Colon (tissue), 2 donors: ENCODE data around the gene SDK2.
"Not testable (repeated sequence)": the region's sequence is repeated elsewhere in the genome, so short reads cannot be mapped to it uniquely, and the experiment has no call there.

ENCODE experiments used
- FAIRE-seq: peaks from 2 replicates; lab custom pipeline; 2012; peaks lifted over from hg19 to GRCh38; lab: Jason Lieb, UNC
- donor health status: control.
- donor health status: control.

Gene SDK2

GRCh38 chr17:73391331-73392265 is 252.6 kb downstream of the SDK2 start:
- no peak for FAIRE-seq

DNA sequence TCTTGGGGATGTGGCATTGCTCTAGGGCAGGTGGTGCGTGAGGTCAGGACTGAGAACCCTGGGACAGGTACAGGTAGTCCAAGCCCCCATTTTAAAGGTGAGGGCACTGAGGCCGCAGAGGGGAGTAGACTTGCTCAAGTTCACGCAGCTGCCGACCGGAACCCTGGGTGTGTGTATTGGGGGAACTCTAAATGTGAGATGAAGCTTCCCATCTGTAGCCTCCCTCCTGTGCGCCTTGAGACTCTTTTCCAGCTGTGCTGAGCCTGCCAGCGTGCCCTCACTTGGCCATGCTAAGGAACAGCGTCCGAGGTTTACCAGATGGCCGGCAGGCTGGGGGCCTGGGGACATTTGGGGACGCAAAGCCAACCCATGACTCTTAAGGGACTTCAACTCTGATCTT is 253.4 kb downstream of the SDK2 start:
- FAIRE-seq, result no peak

DNA sequence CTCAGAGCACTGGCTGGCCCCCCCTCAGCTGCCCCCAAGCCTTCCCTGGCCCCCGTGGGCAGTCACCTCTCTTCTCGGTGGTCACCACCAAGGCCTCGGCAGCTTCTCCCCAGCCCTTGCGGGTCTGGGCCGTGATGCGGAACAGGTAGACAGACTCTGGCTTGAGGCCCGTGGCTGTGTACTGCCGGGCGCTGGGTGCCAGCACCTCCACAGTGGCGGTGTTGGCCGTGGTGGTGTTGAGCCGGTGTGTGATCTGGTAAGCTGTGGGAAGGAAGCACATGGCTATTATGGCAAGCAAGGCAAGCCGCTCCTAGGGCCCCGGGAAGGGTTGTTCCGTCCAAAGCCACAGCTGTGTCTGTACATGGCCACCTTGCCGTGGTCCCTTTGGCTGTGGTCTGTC is 254.0 kb downstream of the SDK2 start:
- no peak for FAIRE-seq

- FAIRE-seq, result no peak
These were observed 254.8 kb downstream of the SDK2 start for GRCh38 chr17:73389411-73389810.

- no peak for FAIRE-seq
These were observed 255.7 kb downstream of the SDK2 start for GRCh38 chr17:73388578-73388905.

- no peak for FAIRE-seq
These were observed 256.3 kb downstream of the SDK2 start for GRCh38 chr17:73387746-73388577.

DNA sequence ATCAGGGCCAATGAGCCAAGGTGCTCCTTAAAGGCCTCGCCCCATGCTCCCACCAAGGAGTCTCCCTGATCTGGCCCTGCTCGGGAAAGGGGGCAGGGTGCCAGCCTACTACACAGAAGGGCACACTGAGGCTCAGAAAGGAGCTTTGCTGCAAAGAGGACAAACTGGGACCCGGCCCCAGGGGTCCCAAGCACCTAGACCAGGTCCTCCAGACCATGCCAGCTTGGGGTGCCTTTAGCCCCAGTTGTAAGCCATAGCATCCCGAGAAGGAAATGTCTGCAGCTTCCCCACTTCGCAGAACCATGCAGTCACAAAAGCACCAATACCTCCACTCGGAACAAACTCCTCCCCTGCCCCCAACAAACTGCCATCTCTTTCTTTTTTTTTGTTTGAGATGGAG is 257.7 kb downstream of the SDK2 start:
- FAIRE-seq, result no peak

DNA sequence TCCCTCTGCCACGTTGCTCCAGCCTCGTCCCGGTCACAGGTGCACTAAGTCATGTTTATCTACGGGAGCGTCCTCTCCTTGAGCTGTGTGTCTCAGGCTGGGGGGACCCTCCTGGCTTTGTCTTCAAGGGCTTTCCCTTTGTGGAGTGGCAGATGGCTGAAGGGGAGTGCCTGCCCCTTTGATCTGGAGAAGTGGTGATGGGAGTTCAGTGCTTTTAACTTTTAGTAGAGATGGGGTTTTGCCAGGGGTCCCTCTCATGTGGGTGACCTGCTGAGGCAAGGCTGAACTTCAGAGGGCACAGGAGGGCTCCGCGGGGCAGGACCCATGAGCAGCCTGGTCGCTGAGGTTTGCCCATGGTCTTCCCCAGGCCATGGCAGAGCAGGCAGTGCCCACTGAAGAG is 259.3 kb downstream of the SDK2 start:
- no peak for FAIRE-seq

DNA sequence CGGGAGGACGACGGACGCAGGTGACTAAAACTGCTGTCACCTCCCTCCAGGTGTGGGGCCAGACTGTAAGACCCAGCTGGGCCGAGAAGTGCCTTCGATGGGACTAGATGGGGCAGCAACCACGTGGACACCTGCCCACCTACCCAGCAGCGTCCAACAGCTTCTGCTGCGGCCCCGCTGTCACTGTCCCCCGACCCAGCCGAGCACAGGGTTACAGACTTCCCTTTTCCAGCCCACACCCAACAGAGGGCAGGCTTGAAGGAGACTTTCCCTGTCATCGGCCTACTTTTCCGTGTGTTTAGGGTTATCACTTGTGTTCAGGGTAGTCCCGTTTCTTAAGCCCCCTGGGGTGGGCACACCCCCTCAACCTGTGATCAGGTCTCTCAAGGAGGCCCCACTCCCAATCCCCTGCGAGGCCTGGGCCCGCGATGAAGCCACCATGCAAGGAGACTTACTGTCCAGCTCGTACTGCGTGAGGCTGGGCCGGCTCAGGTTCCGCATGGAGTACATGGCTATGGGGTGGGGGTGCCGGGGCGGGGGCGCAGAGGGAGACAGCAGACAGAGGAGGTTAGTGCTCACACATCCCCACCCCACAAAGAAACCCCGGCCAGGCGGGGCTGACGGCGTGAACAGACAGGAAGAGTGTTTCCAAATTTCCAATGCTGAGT is 263.7 kb downstream of the SDK2 start:
- no peak for FAIRE-seq

DNA sequence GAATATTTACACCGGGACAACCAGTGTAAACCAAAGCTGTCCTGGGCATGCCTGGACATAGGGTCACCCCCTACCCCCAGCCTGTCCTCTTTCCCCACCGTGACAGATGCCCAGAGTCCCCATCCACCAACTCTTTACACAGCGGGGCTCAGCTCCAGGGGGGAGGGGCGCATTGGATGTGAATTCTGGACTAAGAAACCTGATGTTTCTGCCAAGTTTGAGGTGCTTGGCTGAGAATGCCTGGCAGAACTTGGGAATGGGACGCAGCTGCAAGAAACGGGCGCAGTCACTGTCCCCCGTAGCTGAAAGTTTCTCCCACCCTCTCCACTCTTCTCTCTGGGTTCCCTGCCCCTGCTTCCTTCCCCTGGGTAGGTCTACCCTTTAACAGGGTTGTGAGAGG is 264.4 kb downstream of the SDK2 start:
- no peak for FAIRE-seq

GRCh38 chr17:73378974-73379470 is 265.2 kb downstream of the SDK2 start:
- no peak for FAIRE-seq

- no peak for FAIRE-seq
These were observed 267.6 kb downstream of the SDK2 start for GRCh38 chr17:73376636-73377035.

DNA sequence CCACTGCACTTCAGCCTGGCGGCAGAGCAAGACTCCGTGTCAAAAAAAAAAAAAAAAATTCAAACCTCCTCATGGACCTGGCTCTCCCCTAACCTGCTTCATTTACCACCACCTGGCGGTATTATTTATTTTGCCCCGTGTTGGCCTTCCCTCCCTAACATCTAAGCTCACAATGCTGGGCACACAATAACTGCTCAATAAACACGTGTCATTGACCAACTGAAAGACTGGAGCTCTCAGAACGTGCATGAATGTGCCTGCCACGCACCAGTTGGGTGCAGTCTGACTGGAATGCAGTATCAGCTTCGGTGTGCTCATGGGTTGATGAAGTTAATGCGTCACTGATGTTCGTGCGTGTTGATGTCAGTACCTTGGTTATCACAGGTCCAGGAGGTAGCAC is 268.1 kb downstream of the SDK2 start:
- FAIRE-seq, result no peak

GRCh38 chr17:73371836-73372235 is 272.4 kb downstream of the SDK2 start:
- FAIRE-seq, result no peak

DNA sequence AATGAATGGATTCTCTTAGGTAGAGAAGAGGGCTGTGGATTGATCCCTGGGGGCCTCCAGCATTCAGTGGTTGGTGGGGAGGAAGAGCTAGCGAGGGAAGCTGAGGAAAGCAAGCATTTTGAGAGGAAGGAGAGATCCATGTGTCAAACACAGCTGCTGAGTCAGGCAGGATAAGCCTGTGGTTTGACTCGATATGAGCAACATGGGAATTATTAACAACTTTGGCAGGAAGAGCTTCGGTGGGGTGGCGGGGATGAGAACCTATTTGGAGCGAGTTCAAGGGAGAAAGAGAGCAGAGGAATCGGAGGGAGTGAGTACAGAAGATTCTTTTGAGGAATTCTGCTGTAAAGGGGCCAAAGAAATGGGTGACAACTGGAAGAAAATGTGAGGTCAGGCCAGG is 273.0 kb downstream of the SDK2 start:
- FAIRE-seq, result no peak

DNA sequence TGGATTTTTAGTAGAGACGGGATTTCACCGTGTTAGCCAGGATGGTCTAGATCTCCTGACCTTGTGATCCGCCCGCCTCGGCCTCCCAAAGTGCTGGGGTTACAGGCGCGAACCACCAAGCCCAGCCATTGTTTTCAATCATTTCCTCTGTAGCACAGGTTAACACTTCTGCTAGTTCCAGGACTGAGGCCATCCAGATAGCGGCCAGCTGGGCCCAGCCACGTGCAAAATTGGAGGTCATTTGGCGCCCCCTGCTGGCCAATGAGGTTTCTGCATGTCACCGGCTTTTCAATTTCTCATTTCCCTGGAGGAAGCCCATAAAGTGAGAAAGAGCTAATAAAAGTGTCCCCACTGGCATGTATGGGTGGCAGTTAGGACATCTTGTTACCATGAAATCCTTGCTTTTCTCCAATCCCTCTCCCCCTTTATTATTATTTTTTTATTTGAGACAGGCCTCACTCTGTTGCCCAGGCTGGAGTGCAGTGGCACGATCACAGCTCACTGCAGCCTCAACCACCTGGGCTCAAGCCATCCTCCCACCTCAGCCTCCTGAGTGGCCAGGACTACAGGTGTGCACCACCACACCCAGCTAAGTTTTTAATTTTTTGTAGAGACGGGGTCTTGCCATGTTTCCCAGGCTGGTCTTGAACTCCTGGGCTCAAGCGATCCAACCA is 274.3 kb downstream of the SDK2 start:
- not testable (repeated sequence) for FAIRE-seq

- no peak for FAIRE-seq
These were observed 275.1 kb downstream of the SDK2 start for GRCh38 chr17:73369111-73369521.

GRCh38 chr17:73368085-73368631 is 276.1 kb downstream of the SDK2 start:
- no peak for FAIRE-seq

DNA sequence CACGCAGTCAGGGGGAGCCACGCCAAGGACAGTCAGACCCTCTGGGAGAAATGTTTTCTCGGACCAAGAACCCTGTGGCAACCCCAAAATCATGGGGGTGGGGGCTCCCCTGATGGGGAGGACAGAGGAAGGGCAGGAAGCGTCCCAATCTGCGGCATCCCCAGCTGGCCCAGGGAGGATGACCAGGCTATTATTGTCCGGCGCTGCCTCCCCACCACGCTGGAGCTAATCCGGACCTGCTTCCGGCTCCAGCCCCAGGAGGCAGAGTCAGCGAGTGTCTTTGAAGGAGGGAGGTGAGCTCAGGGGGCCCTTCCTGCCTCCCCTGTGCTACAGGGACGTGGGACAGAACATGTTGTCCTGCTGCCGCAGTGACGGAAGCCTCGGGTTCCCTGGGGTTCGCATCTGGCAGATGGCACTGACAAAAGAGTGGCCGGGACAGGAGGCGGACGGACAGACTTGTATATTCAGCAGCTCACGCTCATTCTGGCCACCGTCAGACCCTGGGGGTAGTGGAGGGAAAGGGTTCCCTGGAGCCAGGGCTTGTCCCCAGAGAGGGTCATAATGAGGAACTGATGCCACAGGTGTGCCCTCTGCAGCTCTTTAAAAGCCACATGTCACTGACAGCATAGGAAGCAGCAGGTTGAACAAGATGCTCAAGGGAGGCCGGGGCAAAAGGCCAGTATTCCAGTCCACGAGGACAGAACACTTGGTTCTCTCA is 278.2 kb downstream of the SDK2 start:
- FAIRE-seq, result no peak

DNA sequence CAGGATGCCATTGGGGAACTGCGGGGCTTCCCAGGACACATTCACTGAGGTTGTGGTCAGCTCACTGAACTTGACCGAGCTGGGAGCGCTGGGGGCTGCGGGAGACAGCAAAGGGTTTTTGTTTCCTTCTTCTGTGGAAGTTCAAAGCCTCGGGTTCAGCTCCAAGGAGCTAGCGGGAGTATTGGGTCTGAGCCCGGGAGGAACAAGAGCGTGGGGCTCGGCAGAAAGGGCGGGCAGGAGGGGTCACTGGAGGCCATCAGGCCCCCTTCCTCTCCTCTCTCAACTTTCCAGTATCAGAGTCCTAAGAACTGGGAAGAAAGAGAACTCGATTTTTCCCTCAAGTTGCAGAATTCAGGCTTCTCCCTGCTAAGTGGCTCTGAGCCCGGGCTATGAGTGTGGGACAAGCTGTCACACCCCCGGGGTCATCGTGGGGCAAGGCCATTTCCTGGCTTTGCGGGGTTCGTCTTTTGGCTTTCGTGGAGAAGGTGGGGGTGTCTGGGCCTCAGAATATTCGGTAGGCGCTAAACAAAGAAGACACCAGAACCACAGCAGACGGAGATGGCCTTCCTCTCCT is 278.9 kb downstream of the SDK2 start:
- FAIRE-seq, result no peak

DNA sequence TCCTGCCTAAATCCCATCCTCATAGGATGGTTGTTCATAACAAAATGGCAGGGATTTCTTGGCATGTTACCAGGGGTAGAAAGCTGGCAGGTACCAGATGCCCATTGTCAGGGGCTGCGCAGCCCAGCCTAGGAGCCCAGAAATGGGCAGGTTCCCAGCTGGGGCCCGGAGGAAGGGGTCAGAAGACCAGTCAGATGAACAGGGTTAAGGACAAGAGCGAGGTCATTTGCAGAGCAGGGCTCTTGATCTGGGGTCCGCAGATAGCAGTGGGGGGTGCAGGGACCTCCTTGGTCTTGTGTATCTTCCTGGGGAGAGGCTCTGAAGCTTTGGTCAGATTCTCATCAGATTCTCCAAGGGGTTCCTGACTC is 280.1 kb downstream of the SDK2 start:
- no peak for FAIRE-seq
